GM12873 (cell line): Measurements from ENCODE around the gene FAIM2.

Experiments used
- CTCF ChIP-seq: IDR thresholded peaks from 2 replicates; pipeline ENCODE4 v1.5.1; 2012; ENCODE audit warnings: low read depth, mild to moderate bottlenecking, moderate library complexity, low read length, control low read depth; ENCODE audit not compliant: insufficient read depth; ENCODE audit errors: missing control alignments

FAIM2 gene

GRCh38 chr12:49854976-49855375, 48.7 kb downstream of the FAIM2 start:
- TF ChIP-seq CTCF, result no peak

GRCh38 chr12:49853671-49854070, 50.0 kb downstream of the FAIM2 start:
- TF ChIP-seq CTCF, result no peak

GRCh38 chr12:49847161-49847560, 56.5 kb downstream of the FAIM2 start:
- no peak for TF ChIP-seq CTCF

- no peak for TF ChIP-seq CTCF
These were observed 57.7 kb downstream of the FAIM2 start for GRCh38 chr12:49846032-49846431.

GRCh38 chr12:49843876-49844437, 59.7 kb downstream of the FAIM2 start:
- no peak for TF ChIP-seq CTCF

GRCh38 chr12:49843411-49843810, 60.3 kb downstream of the FAIM2 start:
- no peak for TF ChIP-seq CTCF

- no peak for TF ChIP-seq CTCF
These were observed 61.0 kb downstream of the FAIM2 start, which contains the start of gene BCDIN3D for GRCh38 chr12:49842519-49843352. TSS of gene BCDIN3D (minus strand) at chr12:49843106. CDS start at chr12:49843087, 19 bp downstream.
